Measurements from ENCODE around the gene LPO. TPM values are rescaled to one million over a fixed set of nuclear protein-coding genes. Genes with fewer than 3 reads are reported as not detected.

The LPO gene
- total RNA-seq, 1 experiment from 2014 or later, result 0.20 TPM

DNA sequence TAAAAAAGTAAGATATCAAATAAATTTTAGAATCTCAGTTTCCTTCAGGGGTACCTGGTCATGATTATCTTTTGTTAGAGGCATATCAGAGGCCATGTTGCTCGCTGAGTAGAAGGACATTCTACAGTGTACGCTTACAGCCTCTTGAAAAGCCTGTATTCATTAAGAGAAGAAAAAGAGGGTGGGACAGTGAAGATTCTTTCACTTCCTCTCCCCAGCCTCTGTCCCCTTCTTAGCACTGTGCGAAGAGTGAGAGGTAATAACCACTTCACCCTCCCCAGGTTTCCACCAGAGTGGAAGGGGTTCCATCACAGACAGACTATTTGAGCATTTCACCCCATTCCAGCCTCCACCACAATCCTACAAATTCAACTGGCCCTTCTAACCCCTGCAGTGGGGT, 4.8 kb upstream of the LPO start:
- no peaks in the 10 kb centered on the region for H3K9me3 Mint-ChIP-seq
- DNase-seq (ENCODE audit: low spot score) (no peak), ATAC-seq (no peak)
- CTCF ChIA-PET, result interaction anchor here (1.1 to 1.9 kb wide), 3 partner anchors 9 to 33 kb away, joined by 3 to 12 read pairs (median 8); no protein-coding TSS in a partner anchor
- POLR2A ChIA-PET, result interaction anchor here (0.6 kb wide), 1 partner anchor 244 kb away, joined by 5 read pairs; no protein-coding TSS in a partner anchor
- H3K4me1 Mint-ChIP-seq, result peaks cover 10% of the 10 kb centered on the region
- H3K36me3 Mint-ChIP-seq, result no peaks in the 10 kb centered on the region
- no peak overlapping the region for H3K27ac Mint-ChIP-seq
- peaks cover 72% of the 10 kb centered on the region for H3K27me3 Mint-ChIP-seq (ENCODE audit: low read depth)
- TF ChIP-seq ZNF423 (CRISPR knock-in tag; IDR thresholded peaks at IDR 0.05) (no peak), FOXJ3 (CRISPR knock-in tag; IDR thresholded peaks at IDR 0.05; ENCODE audit: borderline replicate concordance) (no peak), ZNF317 (CRISPR knock-in tag; IDR thresholded peaks at IDR 0.05; ENCODE audit: borderline replicate concordance, low read depth) (no peak), MXD4 (CRISPR knock-in tag; IDR thresholded peaks at IDR 0.05; ENCODE audit: borderline replicate concordance) (no peak), FOXK1 (CRISPR knock-in tag; IDR thresholded peaks at IDR 0.05) (no peak), RORB (CRISPR knock-in tag; IDR thresholded peaks at IDR 0.05) (no peak), ZBTB21 (CRISPR knock-in tag; IDR thresholded peaks at IDR 0.05; ENCODE audit: borderline replicate concordance) (no peak), SMAD3 (CRISPR knock-in tag; IDR thresholded peaks at IDR 0.05; ENCODE audit: borderline replicate concordance) (no peak), ZNF219 (CRISPR knock-in tag; IDR thresholded peaks at IDR 0.05; ENCODE audit: borderline replicate concordance) (no peak), TP53 (CRISPR knock-in tag; IDR thresholded peaks at IDR 0.05) (no peak)
- TF ChIP-seq, protein P1, sequence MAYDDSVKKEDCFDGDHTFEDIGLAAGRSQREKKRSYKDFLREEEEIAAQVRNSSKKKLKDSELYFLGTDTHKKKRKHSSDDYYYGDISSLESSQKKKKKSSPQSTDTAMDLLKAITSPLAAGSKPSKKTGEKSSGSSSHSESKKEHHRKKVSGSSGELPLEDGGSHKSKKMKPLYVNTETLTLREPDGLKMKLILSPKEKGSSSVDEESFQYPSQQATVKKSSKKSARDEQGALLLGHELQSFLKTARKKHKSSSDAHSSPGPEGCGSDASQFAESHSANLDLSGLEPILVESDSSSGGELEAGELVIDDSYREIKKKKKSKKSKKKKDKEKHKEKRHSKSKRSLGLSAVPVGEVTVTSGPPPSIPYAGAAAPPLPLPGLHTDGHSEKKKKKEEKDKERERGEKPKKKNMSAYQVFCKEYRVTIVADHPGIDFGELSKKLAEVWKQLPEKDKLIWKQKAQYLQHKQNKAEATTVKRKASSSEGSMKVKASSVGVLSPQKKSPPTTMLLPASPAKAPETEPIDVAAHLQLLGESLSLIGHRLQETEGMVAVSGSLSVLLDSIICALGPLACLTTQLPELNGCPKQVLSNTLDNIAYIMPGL (CRISPR knock-in tag; IDR thresholded peaks at IDR 0.05), result no peak
- TF ChIP-seq, protein P2, sequence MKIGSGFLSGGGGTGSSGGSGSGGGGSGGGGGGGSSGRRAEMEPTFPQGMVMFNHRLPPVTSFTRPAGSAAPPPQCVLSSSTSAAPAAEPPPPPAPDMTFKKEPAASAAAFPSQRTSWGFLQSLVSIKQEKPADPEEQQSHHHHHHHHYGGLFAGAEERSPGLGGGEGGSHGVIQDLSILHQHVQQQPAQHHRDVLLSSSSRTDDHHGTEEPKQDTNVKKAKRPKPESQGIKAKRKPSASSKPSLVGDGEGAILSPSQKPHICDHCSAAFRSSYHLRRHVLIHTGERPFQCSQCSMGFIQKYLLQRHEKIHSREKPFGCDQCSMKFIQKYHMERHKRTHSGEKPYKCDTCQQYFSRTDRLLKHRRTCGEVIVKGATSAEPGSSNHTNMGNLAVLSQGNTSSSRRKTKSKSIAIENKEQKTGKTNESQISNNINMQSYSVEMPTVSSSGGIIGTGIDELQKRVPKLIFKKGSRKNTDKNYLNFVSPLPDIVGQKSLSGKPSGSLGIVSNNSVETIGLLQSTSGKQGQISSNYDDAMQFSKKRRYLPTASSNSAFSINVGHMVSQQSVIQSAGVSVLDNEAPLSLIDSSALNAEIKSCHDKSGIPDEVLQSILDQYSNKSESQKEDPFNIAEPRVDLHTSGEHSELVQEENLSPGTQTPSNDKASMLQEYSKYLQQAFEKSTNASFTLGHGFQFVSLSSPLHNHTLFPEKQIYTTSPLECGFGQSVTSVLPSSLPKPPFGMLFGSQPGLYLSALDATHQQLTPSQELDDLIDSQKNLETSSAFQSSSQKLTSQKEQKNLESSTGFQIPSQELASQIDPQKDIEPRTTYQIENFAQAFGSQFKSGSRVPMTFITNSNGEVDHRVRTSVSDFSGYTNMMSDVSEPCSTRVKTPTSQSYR (CRISPR knock-in tag; IDR thresholded peaks at IDR 0.05), result no peak
- TF ChIP-seq, protein P3, sequence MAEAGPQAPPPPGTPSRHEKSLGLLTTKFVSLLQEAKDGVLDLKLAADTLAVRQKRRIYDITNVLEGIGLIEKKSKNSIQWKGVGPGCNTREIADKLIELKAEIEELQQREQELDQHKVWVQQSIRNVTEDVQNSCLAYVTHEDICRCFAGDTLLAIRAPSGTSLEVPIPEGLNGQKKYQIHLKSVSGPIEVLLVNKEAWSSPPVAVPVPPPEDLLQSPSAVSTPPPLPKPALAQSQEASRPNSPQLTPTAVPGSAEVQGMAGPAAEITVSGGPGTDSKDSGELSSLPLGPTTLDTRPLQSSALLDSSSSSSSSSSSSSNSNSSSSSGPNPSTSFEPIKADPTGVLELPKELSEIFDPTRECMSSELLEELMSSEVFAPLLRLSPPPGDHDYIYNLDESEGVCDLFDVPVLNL (CRISPR knock-in tag; IDR thresholded peaks at IDR 0.05; ENCODE audit: borderline replicate concordance, low read depth), result no peak
- TF ChIP-seq, protein P4, sequence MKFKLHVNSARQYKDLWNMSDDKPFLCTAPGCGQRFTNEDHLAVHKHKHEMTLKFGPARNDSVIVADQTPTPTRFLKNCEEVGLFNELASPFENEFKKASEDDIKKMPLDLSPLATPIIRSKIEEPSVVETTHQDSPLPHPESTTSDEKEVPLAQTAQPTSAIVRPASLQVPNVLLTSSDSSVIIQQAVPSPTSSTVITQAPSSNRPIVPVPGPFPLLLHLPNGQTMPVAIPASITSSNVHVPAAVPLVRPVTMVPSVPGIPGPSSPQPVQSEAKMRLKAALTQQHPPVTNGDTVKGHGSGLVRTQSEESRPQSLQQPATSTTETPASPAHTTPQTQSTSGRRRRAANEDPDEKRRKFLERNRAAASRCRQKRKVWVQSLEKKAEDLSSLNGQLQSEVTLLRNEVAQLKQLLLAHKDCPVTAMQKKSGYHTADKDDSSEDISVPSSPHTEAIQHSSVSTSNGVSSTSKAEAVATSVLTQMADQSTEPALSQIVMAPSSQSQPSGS (CRISPR knock-in tag; IDR thresholded peaks at IDR 0.05; ENCODE audit: borderline replicate concordance, low read depth), result no peak
- TF ChIP-seq, protein P5, sequence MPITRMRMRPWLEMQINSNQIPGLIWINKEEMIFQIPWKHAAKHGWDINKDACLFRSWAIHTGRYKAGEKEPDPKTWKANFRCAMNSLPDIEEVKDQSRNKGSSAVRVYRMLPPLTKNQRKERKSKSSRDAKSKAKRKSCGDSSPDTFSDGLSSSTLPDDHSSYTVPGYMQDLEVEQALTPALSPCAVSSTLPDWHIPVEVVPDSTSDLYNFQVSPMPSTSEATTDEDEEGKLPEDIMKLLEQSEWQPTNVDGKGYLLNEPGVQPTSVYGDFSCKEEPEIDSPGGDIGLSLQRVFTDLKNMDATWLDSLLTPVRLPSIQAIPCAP (CRISPR knock-in tag; IDR thresholded peaks at IDR 0.05), result no peak
- H3K4me3 Mint-ChIP-seq, result no peak overlapping the region

DNA sequence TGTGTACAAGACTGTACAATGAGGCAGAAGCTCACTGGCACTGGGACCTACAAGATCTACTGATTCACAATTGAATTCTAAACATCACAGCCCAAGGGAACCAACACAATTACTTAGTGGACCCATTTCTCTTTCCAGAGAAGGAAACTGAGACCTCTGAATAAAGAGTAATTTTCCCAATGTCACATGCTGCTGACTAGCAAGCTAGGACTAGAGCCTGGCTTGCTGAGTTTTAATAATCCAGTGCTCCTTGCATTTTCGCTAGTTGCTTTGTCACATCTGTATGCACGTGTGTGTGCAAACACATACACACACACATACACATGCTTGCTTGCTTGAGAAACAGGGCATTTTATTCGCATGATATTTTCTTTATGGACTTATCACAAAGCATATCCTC, 3.9 kb upstream of the LPO start:
- Mint-ChIP-seq H3K36me3 (no peaks in the 10 kb centered on the region), H3K27me3 (ENCODE audit: low read depth) (peaks cover 75% of the 10 kb centered on the region), H3K4me1 (no peaks in the 10 kb centered on the region), H3K9me3 (no peaks in the 10 kb centered on the region), H3K27ac (no peak overlapping the region), H3K4me3 (no peak overlapping the region)
- ChIA-PET CTCF (no interaction called here), POLR2A (no interaction called here)
- ATAC-seq (no peak), DNase-seq (ENCODE audit: low spot score) (no peak)
- TF ChIP-seq SP1 (CRISPR knock-in tag; conservative IDR thresholded peaks at IDR 0.05), result no peak
- TF ChIP-seq, protein P6, sequence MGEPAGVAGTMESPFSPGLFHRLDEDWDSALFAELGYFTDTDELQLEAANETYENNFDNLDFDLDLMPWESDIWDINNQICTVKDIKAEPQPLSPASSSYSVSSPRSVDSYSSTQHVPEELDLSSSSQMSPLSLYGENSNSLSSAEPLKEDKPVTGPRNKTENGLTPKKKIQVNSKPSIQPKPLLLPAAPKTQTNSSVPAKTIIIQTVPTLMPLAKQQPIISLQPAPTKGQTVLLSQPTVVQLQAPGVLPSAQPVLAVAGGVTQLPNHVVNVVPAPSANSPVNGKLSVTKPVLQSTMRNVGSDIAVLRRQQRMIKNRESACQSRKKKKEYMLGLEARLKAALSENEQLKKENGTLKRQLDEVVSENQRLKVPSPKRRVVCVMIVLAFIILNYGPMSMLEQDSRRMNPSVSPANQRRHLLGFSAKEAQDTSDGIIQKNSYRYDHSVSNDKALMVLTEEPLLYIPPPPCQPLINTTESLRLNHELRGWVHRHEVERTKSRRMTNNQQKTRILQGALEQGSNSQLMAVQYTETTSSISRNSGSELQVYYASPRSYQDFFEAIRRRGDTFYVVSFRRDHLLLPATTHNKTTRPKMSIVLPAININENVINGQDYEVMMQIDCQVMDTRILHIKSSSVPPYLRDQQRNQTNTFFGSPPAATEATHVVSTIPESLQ (CRISPR knock-in tag; IDR thresholded peaks at IDR 0.05), result no peak
- no peak for TF ChIP-seq ZNF423 (CRISPR knock-in tag; IDR thresholded peaks at IDR 0.05)
- TF ChIP-seq, protein P7, sequence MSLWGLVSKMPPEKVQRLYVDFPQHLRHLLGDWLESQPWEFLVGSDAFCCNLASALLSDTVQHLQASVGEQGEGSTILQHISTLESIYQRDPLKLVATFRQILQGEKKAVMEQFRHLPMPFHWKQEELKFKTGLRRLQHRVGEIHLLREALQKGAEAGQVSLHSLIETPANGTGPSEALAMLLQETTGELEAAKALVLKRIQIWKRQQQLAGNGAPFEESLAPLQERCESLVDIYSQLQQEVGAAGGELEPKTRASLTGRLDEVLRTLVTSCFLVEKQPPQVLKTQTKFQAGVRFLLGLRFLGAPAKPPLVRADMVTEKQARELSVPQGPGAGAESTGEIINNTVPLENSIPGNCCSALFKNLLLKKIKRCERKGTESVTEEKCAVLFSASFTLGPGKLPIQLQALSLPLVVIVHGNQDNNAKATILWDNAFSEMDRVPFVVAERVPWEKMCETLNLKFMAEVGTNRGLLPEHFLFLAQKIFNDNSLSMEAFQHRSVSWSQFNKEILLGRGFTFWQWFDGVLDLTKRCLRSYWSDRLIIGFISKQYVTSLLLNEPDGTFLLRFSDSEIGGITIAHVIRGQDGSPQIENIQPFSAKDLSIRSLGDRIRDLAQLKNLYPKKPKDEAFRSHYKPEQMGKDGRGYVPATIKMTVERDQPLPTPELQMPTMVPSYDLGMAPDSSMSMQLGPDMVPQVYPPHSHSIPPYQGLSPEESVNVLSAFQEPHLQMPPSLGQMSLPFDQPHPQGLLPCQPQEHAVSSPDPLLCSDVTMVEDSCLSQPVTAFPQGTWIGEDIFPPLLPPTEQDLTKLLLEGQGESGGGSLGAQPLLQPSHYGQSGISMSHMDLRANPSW (CRISPR knock-in tag; conservative IDR thresholded peaks at IDR 0.05; ENCODE audit: low read depth), result no peak
- TF ChIP-seq, protein P3 (CRISPR knock-in tag; IDR thresholded peaks at IDR 0.05; ENCODE audit: borderline replicate concordance, low read depth), result no peak
- TF ChIP-seq, protein P8, sequence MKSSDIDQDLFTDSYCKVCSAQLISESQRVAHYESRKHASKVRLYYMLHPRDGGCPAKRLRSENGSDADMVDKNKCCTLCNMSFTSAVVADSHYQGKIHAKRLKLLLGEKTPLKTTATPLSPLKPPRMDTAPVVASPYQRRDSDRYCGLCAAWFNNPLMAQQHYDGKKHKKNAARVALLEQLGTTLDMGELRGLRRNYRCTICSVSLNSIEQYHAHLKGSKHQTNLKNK (CRISPR knock-in tag; IDR thresholded peaks at IDR 0.05), result no peak
- TF ChIP-seq MYBL2 (CRISPR knock-in tag; IDR thresholded peaks at IDR 0.05), result no peak
